Measurements from ENCODE around the gene COQ7.

COQ7 gene

DNA sequence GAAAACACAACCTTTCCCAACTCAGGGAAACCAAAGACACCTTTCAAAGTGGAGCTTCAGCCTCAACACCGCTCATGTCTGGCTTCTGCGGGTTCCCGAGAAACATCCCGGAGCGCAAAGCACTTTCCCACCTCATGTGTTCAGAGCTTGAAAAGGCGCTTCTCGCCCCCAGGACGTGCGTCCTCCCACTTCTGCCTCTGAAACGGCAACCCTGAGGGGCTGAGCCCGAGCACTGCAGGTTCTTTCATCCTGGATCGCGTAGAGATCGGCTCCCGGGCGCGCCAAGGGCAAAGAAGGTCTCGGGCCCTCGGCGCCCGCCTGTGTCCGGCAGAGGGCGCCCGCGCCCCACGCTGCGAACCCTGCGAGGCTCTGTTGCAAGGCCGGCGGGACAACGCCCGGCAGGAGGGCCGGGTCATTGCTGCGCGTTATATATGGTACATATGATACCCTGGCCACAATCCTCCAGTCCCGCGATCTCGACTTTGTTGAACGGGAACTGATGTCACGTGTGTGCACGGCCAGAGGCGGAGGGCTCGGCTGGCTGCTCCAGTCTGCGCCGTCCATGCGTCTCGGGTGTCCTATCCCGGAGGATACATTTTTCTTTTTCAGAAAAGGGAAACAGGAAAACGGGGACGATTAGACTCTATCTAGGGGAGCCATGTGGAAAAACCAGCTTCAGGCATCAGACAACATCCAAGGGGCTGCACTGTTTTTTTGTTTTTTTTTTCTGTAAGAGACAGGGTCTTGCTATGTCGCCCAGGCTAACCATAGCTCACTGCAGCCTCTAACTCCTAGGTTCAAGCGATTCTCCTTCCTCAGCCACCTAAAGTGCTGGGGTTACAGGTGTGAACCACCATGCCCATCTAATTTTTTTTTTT, 19.1 kb downstream of the COQ7 start:
- peak; percentile 94 for DNase-seq

- DNase-seq, result no peak
These were observed 21.0 kb downstream of the COQ7 start for GRCh38 chr16:19088341-19088916.

GRCh38 chr16:19089410-19089955, 22.1 kb downstream of the COQ7 start:
- no peak for DNase-seq

DNA sequence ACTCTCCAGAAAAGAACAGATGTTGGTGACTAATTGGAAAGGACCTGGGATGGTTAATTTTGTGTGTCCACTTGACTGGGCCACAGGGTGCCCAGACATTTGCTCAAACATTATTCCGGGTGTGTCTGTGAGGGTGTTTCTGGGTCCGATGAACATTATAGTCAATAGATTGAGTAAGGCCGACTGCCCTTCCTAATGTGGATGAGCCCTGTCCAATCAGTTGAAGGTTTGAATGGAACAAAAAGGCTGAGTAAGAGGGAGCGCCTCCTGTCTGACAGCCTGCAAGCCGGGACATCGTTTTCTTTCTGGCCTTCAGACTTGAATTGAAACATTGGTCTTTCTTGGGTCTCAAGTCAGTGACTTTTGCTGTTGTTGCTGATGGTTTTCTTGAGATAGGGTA, 23.5 kb downstream of the COQ7 start:
- DNase-seq, result no peak

DNA sequence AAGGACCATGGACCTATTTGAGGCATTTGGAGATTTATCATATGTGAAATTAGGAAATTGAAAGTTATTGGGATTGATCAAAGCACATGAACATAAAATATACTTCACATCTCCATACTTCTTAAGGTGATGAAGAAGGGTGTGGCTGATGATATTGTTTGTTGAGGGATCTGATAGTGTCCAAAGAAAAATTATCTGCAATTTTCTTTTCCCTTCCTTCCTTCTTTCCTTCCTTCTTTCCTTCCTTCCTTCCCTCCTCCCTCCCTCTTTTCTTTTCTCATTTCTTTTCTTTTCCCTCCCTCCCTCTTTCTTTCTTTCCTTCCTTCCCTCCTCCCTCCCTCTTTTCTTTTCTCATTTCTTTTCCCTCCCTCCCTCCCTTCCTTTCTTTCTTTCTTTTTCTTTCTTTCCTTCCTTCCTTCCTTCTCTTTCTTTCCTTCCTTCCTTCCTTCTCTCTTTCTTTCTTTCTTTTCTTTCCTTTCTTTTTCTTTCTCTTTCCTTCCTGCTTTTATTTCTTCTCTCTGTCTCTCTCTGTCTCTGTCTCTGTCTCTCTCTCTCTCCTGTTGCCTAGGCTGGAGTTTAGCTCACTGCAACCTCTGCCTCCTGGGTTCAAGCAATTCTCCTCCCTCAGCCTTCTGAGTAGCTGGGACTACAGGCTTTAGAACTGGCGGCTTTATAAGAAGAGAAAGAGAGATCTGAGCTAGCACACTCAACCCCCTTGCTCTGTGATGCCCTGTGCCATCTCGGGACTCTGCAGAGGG, 25.4 kb downstream of the COQ7 start:
- DNase-seq, result no peak

DNA sequence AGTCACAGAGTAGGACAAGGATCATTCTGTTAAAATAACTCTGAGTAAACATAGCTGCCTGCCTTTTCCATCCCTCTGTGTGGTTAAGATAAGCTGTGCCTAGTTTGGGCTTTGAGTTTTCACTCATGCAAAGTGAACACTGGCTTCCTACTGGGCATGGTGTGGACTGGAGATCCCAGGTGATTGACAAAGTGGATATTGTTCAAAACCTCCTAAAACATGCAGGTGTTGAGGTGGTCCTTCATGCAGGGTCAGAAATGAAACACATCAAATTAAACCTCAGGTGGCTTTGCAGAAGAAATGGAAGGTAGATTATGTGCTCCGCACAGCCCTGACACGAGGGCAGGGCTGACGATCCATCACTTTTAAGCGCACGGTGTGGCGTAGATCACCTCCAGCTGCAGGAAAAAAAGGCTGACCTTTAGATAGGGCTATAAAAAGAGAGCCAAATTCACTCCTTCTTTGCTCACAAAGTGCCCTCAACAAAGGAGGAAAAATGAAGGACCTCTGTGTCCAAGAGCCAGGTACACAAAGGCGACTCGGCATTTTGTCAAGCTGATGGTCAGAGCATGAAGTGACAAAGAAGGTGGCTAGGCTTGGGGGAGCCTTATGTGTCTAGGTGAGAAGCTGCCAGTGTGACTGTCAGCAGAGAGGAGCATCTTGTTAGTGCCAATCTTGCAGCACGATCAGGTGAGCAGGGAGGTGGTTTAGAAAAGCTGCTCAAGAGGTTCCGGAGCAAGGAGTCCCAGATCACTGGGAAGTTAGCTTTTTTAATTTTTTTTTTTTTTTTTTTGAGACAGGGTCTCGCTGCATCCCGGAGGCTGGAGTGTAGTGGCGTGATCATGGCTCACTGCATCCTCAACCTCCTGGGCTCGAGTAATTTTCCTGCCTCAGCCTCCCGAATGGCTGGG, 26.5 kb downstream of the COQ7 start:
- no peak for DNase-seq

DNA sequence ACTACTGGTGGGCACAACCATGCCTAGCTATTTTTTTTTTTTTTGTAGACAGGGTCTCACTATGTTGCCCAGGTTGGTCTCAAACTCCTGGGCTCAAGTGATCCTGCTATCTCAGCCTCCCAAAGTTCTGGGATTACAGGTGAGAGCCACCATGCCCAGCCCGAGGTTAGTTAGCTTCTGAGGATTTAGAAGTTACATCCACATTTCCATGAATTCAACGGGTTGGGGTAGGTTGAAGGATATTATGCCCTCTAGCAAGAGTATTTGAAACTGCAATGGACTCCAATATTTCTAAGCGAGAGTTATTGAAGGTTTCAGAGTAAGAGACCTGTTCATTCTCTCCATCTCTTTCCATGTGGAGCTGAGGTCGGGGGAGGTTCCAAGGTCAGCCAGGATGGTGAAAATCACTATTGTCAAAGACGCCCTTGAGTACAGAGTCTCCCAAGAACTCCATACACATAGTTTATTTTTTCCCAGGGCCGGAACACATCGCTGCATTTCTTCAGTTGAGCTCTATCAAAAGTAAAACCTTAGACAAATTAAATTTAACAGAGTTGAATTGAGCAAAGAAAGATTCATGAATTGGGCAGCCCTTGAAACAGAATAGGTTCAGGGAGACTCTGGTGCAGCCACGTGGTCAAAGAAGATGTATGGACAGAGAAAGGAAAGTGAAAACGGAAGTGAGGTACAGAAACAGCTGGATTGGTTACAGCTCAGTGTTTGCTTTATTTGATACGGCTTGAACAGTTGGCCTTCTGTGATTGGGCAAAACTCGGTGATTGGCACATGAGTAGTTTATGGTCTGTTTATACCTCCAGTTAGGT, 27.3 kb downstream of the COQ7 start:
- no peak for DNase-seq

DNA sequence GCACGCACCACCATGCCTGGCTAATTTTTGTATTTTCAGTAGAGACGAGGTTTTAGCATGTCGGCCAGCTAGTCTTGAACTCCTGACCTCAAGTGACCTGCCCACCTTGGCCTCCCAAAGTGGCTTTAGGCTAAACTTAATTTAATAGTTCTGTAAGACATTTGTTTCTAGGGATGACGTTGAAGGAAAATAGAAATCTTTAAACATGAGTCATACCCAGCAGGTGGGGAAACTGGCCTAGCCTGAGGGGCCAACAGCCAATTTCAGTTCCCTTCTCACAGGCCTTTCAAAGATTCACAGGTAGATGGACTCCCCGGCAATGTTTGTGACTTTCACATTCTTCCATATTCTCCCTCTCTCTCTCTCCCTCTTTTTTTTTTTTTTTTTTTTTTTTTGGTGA, 28.2 kb downstream of the COQ7 start:
- no peak for DNase-seq

DNA sequence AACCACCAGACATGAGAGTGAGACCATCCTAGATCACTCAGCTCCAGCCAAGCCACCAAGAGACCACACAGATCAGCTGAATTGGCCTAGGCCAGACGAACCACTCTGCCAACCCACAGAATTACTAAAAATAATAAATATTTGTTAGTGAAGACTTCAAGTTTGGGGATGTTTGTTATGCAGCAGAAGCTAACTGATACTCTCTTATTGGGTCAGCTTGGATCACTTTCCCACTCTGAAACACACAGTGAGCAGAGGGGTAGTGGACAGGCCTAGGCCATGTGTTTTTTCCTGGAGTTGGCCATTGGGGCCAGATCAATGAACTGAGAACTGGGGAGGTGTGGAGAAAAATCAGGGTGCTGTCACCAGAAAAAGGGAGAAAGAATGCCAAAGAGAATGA, 30.8 kb downstream of the COQ7 start:
- no peak for DNase-seq

DNA sequence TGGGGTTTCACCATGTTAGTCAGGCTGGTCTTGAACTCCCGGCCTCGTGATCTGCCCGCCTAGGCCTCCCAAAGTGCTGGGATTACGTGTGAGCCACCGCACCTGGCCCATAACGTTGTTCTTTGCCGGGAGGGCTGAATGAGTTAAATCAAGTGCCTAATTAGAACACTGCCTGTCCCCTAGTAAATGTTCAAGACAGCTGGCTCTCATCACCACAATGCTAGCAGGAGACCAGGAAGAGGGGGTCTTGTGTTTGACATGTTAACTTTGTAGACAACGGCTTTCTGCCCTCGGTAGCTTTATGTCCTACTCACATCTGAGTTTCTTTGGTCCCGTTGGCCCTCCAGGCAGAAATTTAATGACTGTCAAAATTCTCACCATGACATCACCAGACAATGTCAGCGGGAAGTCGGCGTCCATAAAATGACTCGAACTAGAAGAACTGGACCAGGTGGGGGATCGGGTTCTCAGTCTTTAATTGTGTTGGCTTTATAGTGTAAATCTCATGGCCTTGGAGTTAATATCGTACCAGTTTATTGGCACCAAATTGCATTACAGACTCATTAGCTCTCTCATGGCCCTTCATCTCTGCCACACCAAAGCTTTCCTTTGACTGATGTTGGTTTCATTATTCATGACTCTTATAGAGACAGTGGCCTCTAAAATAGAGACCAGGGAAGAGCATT, 34.9 kb downstream of the COQ7 start:
- DNase-seq, result no peak

DNA sequence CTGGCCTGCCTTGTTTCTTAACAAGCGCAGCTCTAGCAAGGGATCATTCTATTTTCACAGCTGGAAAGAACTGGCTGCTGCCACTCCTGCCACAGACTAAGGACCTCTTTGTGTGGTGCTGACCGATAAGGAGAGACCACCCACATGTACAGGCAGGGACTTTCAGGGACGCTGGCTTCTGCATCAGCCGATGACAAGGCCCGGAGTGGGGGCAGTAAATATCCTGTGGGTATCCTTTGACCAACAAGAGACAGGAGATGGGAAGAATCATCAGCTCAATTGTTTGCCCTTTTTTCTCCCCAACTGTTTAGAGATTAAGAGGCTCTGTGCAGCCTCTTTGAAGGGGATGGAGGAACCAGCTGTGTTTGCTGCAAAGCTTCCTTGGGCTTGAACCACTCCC, 37.2 kb downstream of the COQ7 start:
- DNase-seq, result no peak

GRCh38 chr16:19105131-19105530, 37.7 kb downstream of the COQ7 start:
- no peak for DNase-seq

GRCh38 chr16:19105891-19106624, 38.6 kb downstream of the COQ7 start:
- DNase-seq, result peak; percentile 47

- no peak for DNase-seq
These were observed 39.2 kb downstream of the COQ7 start for GRCh38 chr16:19106625-19107020.

- DNase-seq, result no peak
These were observed 41.2 kb downstream of the COQ7 start for GRCh38 chr16:19108409-19109287.

DNA sequence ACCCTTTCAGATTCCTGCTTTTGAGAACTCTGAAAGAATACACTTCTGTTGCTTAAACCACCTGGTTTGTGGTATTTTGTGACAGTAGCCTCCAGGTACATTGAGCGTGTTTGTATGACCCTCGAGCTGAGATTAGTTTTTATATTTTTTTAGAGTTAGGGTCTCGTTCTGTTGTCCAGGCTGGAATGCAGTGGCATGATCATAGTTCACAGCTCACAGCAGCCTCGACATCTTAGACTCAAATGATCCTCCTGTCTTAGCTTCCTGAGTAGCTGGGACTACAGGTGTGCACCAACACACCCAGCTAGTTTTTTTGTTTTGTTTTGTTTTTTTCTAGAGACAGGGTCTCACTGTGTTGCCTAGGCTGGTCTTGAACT, 41.9 kb downstream of the COQ7 start:
- DNase-seq, result no peak

GRCh38 chr16:19110537-19111360, 43.3 kb downstream of the COQ7 start:
- no peak for DNase-seq

- DNase-seq, result no peak
These were observed 44.6 kb downstream of the COQ7 start for GRCh38 chr16:19112099-19112407.
